Pancreas (tissue), 10 donors: Measurements from ENCODE around the gene CTIF. TPM values are rescaled to one million over a fixed set of nuclear protein-coding genes. Genes with fewer than 3 reads are reported as not detected.

Experiments used
- ATAC-seq, 4 donors: fragments of 200-7000 bp; cut with Tn5 transposase; one replicate each; pipeline versions ENCODE4 v1.8.0 to v1.9.1; 2020; ENCODE audit warnings: mild to moderate bottlenecking in 4 of 4, moderate library complexity in 4 of 4
- DNase-seq, 6 donors: peaks; one replicate each; pipeline ENCODE4 v3.0.0-alpha.2; 2020
- FAIRE-seq: peaks from 2 replicates; lab custom pipeline; 2012; peaks lifted over from hg19 to GRCh38; lab: Jason Lieb, UNC
- H3K27ac ChIP-seq, 4 donors: fragments of 200-600 bp; sonication (generic); 1 replicate in 3 of 4; 2 replicates in 1 of 4; pipeline versions ENCODE4 v1.5.0 to v1.8.0; 2020
- H3K27me3 ChIP-seq, 4 donors: fragments of 200-600 bp; one replicate each; pipeline ENCODE4 v1.8.0; 2021
- H3K36me3 ChIP-seq, 3 donors: fragments of 200-600 bp; sonication (generic) in 1 of 3; one replicate each; pipeline versions ENCODE4 v1.5.0 to v1.8.0; 2020 to 2021
- H3K4me1 ChIP-seq, 3 donors: fragments of 200-600 bp; one replicate each; pipeline ENCODE4 v1.8.0; 2021
- H3K4me3 ChIP-seq, 4 donors: fragments of 200-600 bp; sonication (generic) in 2 of 4; one replicate each; pipeline versions ENCODE4 v1.5.0 to v1.8.0; 2020 to 2021
- H3K9me3 ChIP-seq, 4 donors: fragments of 200-600 bp; one replicate each; pipeline ENCODE4 v1.8.0; 2021
- CTCF ChIP-seq, 4 donors: fragments of 200-600 bp; sonication (generic) in 3 of 4; IDR thresholded peaks; one replicate each; pipeline versions ENCODE4 v1.5.0 to v1.8.0; 2021; ENCODE audit warnings: antibody characterized with exemption in 4 of 4
- WGBS, 2 donors: extraction: QIAGEN DNeasy Blood & Tissue Kit; methylation state at CpG; one replicate each; pipeline ENCODE4 v1.1.7; 2013; 5-methylcytosine and 5-hydroxymethylcytosine counted together
- intact Hi-C, 3 donors: fragments of 100-400 bp; cut with DNase I; formaldehyde crosslinking; loops; one replicate each; pipeline versions ENCODE4 v1.11.1 to v1.14.2; 2022
- polyA plus RNA-seq, 2 donors: library from polyadenylated mRNA; stranded (reverse); fragments of 200-250 nt; gene quantifications; one replicate each; pipeline ENCODE4 v1.2.3, GENCODE V29; 2013
- total RNA-seq, 6 donors: library from RNA; stranded (reverse); fragmentation: NEBNext Ultra II Directional in 4 of 6; extraction: Animal tissue kit (Norgen Biotek cat#: 25700) in 4 of 6; gene quantifications; one replicate each; pipeline versions ENCODE4 v1.2.1 to v1.2.4, GENCODE V29; 2021 to 2023
- donor health status: healthy with polysubstance abuse.
- donor health status: DM: no; HTN: no; CAD: no; lungs with moderate emphysema.
- donor health status: DM: no; HTN: no; CAD: no.
- donor health status: control.
- donor health status: control.
- donor health status: Bipolar disorder and iron deficiency.
- donor health status: DM: yes; HTN: yes; CAD: no.
- donor health status: DM: no; HTN: no; CAD: no.
- donor health status: DM: no; HTN: no; CAD: no.
- donor health status: DM: yes; HTN: yes; CAD: no.

Gene CTIF
- total and polyA plus RNA-seq, 8 donors: 15.1 to 27.4 (median 16.7) TPM

GRCh38 chr18:48697441-48697840 is 158.6 kb downstream of the CTIF start:
- no peaks in the 10 kb centered on the region for H3K27me3 ChIP-seq
- no peak overlapping the region for H3K27ac ChIP-seq
- DNase-seq: no peak
- intact Hi-C loops: no loop called here
- H3K4me1 ChIP-seq: no peaks in the 10 kb centered on the region
- ATAC-seq: no peak
- no peaks in the 10 kb centered on the region for H3K36me3 ChIP-seq
- H3K4me3 ChIP-seq: no peak overlapping the region
- no peak for TF ChIP-seq CTCF (IDR thresholded peaks at IDR 0.05)
- no peaks in the 10 kb centered on the region for H3K9me3 ChIP-seq
- WGBS, 2 donors: 51 to 75% methylated on average over 1 of the region's 1 CpG
- no peak for FAIRE-seq

DNA sequence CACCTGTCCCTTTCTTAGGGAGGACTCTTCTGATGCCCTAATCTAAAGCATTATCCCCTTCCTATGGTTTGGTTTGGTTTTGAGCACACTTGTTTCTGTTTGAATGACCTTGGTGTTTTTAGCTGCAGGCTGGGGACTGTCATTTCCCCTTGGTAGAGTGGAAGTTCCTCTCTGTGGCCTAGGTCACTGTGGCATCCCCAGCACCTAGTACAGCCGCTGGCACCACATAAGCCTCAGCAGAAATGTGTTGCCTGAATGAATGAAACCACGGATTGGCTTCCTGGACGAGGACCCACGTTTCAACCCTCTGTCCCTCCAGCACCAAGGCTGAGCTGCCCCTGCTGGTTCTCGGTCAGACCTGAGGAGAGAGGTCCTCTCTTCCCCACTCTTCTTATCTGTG is 159.9 kb downstream of the CTIF start:
- no peak overlapping the region for H3K4me3 ChIP-seq
- H3K36me3 ChIP-seq: no peaks in the 10 kb centered on the region
- H3K27me3 ChIP-seq: no peaks in the 10 kb centered on the region
- no peaks in the 10 kb centered on the region for H3K4me1 ChIP-seq
- no peak overlapping the region for H3K27ac ChIP-seq
- FAIRE-seq (no peak), DNase-seq (no peak), ATAC-seq (no peak)
- intact Hi-C loops: loop anchor here in 1 of 3 donors (2.0 kb wide), 1 partner anchor 24 kb away; no protein-coding TSS in a partner anchor
- no peak for TF ChIP-seq CTCF (IDR thresholded peaks at IDR 0.05)
- 80 to 83% methylated on average over 5 of the region's 5 CpGs for WGBS, 2 donors
- no peaks in the 10 kb centered on the region for H3K9me3 ChIP-seq

DNA sequence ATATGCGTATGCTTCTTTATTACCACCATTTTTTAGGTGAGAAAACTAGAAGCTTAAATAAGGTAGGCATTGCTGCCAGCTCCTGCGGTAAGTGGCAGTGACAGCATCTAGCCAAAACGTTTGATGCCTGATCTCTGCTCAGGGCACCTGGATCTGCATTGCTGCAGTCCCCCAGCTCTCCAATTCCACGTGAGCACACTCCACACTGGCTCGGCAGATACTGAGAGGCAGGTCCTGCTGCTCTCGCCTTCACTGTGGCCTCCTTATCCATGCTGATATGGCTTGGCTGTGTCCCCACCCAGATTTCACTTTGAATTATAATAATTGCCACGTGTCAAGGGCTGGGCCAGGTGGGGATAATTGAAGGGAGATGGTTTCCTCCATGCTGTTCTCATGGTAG is 160.9 kb downstream of the CTIF start:
- ATAC-seq (no peak), FAIRE-seq (no peak), DNase-seq (no peak)
- Histone ChIP-seq H3K9me3 (no peaks in the 10 kb centered on the region), H3K27me3 (no peaks in the 10 kb centered on the region), H3K4me1 (no peaks in the 10 kb centered on the region), H3K27ac (no peak overlapping the region), H3K4me3 (no peak overlapping the region), H3K36me3 (no peaks in the 10 kb centered on the region)
- intact Hi-C loops: loop anchor here in 1 of 3 donors (2.0 kb wide), 1 partner anchor 23 kb away; no protein-coding TSS in a partner anchor
- no peak for TF ChIP-seq CTCF (IDR thresholded peaks at IDR 0.05)
- WGBS, 2 donors: 81% methylated on average over 7 of the region's 7 CpGs

GRCh38 chr18:48700446-48700845 is 161.6 kb downstream of the CTIF start:
- H3K27me3 ChIP-seq: no peaks in the 10 kb centered on the region
- H3K4me1 ChIP-seq: no peaks in the 10 kb centered on the region
- no peaks in the 10 kb centered on the region for H3K9me3 ChIP-seq
- no peak overlapping the region for H3K4me3 ChIP-seq
- DNase-seq (no peak), FAIRE-seq (no peak), ATAC-seq (no peak)
- TF ChIP-seq CTCF (IDR thresholded peaks at IDR 0.05): no peak
- H3K27ac ChIP-seq: no peak overlapping the region
- 95 to 99% methylated on average over 9 of the region's 9 CpGs for WGBS, 2 donors
- H3K36me3 ChIP-seq: no peaks in the 10 kb centered on the region
- intact Hi-C loops: no loop called here

DNA sequence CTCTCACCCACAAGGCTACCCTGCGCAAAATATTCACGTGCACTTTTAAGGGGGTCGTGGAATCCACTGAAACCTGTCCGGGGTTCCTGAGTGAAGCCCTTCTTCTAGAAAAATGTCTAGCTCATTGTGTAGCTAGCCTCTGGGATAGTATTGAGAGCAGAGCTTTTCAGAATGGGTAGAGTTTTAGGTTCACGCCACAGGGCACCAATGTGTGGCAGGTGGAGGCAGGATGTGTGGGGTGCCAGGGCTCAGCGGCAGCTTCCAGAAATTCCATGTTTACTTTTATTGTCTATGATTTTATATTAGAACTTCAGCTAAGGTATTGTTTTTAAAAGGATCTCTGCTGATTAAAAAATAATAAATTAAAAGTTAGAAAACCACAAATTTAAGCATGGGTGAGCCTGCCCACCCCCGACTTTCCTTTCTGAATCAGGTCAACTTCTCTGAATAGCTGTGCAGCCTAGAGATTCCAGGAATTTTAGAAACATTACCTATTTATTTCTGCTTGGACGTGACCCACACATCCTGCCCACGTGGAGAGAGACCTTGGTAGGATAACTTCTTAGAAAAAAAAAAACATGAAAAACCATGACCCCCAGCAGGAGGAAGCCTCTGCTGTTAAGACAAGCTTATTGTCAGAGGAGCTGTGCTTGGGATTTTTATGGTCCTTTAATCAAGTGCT is 163.7 kb downstream of the CTIF start:
- DNase-seq (no peak), ATAC-seq (no peak), FAIRE-seq (no peak)
- Histone ChIP-seq H3K4me3 (no peak overlapping the region), H3K27me3 (no peaks in the 10 kb centered on the region), H3K36me3 (no peaks in the 10 kb centered on the region), H3K27ac (no peak overlapping the region), H3K9me3 (no peaks in the 10 kb centered on the region), H3K4me1 (no peaks in the 10 kb centered on the region)
- TF ChIP-seq CTCF (IDR thresholded peaks at IDR 0.05): no peak
- intact Hi-C loops: no loop called here
- WGBS, 2 donors: 88 to 93% methylated on average over 9 of the region's 9 CpGs
